NCI-H146 (cell line): ENCODE results near the gene ADGRG1.

Experiments
- DNase-seq: peaks from one replicate; lab custom pipeline; 2025; lab: John Stamatoyannopoulos, UW

The ADGRG1 gene

GRCh38 chr16:57635266-57636097 is 7.1 kb downstream of the ADGRG1 start:
- no peak for DNase-seq

DNA sequence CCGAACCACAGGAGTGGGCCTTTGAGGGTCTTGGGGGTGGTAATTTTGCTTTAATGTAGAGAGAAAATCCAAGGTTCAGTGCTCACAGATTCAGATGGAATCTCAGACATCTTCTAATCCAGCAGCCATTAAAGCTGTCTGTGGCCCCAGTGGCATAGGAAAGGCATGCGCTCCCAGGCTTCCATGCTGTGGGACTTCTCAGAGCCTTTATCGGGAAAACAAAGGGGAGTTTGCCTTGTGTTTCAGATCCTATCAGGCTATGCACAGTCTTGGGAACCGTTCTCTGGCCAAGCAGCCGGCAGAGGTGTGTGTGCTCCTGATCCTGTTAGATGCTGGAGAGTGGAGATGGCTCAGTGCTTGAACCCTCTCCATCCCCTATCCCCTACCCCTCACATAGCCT is 7.8 kb downstream of the ADGRG1 start:
- no peak for DNase-seq

DNA sequence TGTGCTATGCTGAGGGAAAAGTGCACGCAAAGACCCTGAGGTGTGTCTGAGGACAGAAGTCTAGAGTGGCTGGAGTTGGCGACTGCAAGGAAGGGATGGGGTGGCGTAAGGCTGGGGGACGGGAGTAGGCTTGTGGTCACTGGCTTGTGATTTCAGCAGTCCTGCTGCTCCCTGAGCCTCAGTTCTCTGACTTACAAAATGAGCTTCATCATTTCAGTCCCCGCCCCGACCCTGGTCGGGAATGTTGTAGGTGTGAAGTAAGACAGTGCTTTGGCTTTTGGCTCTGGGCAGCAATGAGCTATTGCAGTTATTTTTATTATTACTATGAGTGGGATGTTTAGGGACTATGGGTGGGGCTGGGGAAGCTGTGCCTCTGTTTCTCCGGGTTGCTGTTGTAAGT is 8.6 kb downstream of the ADGRG1 start:
- no peak for DNase-seq

- DNase-seq, result no peak
Measured at GRCh38 chr16:57637424-57637823, 9.0 kb downstream of the ADGRG1 start.

GRCh38 chr16:57637965-57638364 is 9.5 kb downstream of the ADGRG1 start:
- no peak for DNase-seq

DNA sequence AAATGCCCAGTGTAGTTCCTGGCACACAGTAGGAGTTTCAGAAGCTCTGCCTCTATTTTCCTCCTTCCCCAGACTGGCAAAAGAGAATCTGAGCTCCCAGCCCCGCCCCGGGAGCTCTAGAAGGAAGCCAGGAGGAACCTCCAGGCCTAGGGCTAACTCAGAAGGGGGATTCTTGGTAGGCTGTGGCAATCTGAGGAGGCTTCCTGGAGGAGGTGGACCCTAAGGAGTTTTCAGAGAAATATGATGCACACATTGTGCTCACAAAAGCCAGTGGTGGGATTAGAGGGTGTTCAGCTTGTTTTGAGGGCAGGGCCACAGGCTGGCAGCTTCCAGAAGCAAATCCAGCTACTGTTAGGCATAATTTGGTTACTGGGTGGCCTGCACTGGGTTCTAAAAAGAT is 10.0 kb downstream of the ADGRG1 start:
- DNase-seq, result no peak

DNA sequence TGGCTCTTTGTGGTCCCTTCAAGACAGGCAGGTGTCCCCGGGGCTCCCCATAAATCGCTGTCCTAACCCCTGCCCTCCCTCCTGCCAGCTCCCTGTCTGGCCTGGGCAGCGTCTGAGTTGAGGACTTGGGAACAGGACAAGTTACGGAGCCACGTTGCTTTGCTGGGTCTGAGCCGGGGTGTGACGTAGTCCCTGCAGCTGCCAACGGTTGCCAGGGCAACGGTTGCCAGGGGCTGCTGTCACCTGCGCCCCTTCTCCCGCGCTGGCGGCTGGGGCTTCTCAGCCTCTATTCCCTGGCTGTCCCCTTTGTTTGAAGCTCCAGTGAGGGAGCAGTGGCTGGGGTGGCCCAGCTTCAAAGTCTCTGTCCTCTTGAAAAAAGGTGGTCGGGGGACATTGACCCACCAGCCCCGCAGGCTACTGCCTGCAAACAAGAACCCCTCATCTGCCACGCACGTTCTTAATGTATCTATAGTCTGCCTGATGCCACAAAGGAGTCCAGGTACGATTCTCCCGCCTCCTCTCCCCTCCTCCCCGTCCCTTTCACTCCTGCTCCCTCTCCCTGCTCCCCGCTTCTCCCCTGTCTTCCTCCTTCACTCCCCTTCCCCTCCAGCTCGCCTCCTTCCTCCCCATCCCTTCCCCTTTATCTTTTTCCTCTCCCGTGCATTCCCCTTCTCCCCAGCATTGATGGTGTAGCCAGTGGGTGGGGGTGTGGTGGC is 10.9 kb downstream of the ADGRG1 start:
- DNase-seq, result peak; percentile 84

GRCh38 chr16:57640185-57640584 is 11.8 kb downstream of the ADGRG1 start:
- no peak for DNase-seq

DNA sequence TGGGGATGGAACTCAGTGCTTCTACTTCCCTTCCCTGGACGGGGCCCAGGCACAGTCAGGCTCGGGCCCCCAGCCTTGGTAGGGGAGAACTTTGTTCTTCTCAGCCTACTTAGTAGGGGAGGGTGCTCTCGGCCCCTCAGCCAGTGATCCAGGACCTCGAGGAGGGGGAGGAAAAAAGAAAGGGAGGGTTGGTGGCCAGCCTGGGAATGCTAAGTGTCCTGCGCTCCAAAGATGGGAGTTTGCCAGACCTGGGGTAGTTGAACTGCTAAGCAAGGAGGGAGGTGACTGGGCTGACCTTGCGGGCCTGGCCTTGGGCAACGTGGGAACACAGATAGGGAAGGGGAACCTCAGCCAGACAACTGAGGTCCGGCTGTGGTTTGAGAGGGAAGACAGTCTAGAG is 12.2 kb downstream of the ADGRG1 start:
- DNase-seq, result no peak

DNA sequence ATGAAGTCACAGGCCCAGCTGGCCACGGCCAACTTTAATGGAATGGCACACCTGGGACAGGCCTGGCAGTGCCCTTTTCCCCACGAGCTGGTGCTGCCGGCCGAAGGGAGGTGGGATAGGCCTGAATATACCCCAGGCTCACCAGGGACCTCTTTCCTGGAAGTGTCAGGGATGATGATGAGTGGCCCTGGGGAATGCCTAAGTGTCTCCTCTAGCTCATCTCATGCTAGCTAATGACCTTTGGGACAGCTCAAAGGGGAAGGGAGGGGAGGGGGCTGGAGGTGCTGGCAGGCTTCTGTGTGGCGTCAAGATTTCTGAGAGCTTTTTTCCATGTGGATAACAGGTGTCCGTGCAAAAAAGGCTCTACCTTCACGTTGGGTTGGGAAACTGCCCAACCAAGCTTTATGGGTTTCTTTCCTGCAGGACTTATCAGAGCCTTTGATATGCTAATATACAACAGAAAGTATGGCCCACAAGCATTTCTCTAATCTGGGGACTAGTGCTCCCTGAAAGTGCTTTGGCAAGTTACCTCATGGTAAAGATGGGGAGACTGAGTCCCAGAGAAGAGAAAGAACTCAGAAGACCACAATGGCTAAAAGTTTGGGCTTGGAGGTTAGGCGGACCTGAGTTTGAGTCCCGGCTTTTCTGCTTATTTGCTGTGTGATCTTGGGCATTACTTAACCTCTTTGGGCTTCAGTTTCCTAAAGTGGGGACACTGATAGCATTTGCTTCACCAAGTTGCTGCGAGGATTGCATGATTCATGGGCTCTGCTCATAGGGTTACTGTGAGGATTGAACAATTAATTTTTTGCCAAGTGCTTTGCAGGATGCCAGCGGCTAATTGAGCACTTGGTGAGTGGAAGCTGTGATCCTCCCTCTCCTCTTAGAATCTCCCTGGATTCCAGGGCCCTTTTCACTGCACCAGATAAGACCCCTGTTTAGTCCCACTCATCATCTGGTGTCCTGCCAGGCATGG is 14.0 kb downstream of the ADGRG1 start:
- no peak for DNase-seq

DNA sequence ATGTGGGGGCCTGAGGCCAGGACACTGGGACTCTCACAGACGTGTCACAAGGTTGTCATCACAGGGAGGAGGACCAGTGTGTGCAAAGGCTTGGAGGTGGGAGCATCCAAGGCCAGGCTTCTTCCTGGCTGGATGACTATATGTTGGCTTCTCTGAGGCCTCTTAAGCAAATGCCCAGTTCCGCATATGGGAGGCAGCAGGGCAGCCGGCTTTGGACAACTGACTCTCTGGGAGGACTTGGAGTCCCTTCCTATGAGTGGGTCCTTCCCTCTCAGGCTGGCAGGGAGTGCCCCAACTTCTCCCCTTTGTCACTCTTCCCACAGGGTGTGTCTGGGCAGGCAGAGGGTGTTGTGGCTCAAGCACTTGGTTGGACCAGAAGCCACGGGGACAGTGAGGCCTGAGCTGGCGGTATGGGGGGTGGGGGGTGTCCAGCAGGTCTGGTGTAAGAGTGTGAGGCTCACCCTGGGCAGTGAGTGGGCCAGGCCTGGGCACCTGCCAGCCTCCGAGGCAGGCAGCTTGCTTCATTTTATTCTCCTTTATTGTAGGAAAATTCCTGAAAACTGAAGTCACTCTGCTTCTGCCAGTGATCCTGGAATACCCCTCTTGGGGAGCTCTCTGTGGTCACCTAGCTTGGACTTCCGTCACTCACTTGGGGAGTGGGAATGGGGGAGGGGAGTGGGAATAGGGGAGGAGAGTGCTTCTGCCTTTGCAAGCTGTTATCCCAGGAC is 14.9 kb downstream of the ADGRG1 start:
- no peak for DNase-seq

- DNase-seq, result no peak
Measured at GRCh38 chr16:57643910-57644309, 15.5 kb downstream of the ADGRG1 start.

DNA sequence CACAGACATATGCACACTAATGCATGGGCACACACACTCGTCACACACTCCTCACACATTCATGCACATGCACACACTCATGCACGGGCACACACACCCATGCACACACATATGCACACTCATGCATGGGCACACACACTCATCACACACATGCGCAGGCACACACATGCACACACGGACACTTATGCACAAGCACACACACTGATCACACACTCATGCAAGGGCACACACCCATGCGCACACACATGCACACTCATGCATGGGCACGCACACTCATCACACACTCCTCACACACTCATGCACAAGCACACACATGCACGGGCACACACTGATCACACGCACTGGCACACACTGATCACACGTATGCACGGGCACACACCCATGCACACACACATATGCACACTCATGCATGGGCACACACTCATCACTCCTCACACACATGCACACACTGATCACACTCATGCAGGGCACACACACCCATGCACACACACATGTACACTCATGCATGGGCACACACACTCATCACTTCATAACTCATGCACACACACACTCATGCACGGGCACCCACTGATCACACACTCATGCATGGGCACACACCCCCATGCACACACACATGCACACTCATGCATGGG is 16.1 kb downstream of the ADGRG1 start:
- DNase-seq, result no peak

DNA sequence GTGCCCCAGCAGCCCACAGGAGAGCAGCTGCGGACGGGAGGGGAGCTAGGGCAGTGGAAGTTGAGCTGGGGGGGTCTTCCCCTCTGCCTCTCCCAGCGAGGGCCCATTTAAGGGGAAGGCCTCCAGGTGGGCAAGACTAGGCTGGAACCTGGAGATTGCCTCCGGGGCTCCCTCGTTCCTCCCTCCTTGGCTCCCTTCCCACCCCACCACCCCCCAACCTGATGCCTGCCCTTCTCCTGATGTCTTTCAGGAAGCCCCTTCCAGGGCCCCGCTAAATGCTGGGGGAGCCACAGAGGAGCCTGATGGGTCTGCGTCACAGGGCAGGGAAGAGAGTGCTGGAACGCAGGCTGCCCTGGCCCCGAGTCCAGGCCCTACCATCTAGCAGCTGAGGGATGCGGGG is 16.7 kb downstream of the ADGRG1 start:
- DNase-seq, result no peak

DNA sequence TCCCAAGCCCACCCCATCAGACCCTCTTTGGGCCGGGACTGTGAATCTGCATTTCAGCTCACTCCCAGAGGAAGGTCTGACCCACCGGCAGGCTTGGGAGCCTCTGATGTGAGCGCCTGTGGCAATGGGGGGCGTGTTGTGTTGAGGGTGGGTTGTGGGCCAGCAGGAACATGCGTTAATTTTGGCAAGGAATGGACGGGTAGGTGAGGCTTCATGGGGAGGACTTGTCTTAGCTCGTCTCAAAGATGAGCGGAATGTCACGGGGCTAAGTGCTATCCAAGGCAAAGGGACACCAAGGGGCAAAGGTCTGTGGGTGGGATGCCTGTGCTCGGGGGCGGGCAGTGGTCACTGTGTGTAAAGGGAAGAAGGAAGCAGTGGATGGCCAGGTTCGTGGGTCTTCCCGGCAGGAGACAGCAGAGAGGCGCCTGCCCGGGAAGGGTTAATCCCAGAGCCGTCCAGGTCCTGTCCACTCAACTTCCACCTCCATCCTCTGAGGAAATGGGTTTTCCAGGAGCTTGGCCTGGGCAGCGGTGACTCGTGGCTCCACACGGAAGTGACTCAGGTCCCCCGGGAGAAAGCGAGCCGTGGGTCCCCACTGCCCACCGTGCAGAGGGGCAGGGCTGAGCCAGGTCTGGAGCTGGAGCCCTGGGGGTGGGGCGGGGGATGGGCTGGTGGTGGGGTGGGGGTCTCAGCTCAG is 17.4 kb downstream of the ADGRG1 start:
- no peak for DNase-seq

GRCh38 chr16:57646388-57647039 is 18.1 kb downstream of the ADGRG1 start:
- DNase-seq, result no peak

DNA sequence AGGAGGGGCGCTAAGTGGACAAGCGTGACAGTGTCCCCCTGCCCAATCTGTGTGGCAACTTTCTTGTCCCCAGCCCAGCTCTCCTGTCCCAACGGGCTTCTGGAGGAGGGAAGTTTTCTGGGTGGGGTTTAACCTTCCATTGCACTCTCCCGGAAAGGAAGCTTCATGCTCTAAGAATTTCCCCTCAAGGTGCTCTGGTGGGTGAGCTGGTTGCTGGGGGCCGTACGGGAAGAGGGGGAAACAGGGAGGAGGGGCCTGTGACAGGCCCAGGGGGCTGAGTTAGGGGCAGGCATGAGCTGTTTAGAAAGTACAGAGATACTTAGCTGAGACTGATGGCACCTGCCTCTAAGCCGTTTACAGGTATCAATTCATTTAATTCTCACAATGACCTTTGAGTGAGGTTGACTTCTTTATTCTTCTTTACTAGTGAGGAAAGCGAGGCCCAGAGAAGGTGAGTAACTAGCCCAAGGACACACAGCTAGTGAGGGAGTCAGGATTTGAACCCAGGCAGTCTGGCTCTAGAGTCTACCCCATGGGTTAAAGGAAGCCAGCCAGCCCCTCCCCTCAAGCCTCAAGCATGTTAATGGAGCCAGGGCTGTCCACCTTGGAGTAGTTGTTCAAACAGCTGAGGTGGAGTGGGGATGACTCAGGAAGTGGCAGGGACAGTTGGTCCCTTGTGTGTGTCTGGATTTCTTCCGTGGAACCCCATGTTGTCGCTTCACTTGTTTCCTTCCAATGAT is 18.9 kb downstream of the ADGRG1 start:
- DNase-seq, result no peak

GRCh38 chr16:57648125-57648524 is 19.7 kb downstream of the ADGRG1 start:
- DNase-seq, result no peak
